PC-9 (cell line): ENCODE measurements around the gene ABI3BP.

Experiments used
- EZH2 ChIP-seq: fragments of 200-600 bp; sonication (generic); IDR thresholded peaks from 2 replicates; pipeline ENCODE4 v1.8.0; 2017; ENCODE audit warnings: antibody characterized with exemption, low read depth
- TF ChIP-seq, protein P1 (sequence below): fragments of 200-600 bp; sonication (generic); conservative IDR thresholded peaks from 2 replicates; pipeline ENCODE4 v1.6.1; 2017; ENCODE audit warnings: mixed run types, antibody characterized with exemption, mild to moderate bottlenecking, moderate library complexity

DNA sequence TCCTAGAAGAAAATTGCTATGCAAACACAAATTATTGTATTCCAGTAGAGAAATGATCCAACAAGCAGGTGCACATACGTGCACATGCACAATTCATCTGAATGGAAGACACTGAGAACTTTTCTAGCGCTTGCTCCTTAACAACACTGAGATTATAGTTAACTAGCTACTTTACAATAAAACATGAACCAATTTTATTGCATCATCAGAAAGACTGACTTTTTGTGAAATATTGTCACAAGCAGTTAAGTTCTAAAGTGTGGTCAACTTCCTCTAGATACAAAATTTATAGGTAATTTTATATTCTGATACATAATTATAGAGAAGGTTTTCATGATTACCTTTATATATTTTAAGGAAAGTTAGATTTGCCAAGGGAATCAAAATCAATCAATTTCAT, 135.4 kb downstream of the ABI3BP start:
- TF ChIP-seq, protein P1, sequence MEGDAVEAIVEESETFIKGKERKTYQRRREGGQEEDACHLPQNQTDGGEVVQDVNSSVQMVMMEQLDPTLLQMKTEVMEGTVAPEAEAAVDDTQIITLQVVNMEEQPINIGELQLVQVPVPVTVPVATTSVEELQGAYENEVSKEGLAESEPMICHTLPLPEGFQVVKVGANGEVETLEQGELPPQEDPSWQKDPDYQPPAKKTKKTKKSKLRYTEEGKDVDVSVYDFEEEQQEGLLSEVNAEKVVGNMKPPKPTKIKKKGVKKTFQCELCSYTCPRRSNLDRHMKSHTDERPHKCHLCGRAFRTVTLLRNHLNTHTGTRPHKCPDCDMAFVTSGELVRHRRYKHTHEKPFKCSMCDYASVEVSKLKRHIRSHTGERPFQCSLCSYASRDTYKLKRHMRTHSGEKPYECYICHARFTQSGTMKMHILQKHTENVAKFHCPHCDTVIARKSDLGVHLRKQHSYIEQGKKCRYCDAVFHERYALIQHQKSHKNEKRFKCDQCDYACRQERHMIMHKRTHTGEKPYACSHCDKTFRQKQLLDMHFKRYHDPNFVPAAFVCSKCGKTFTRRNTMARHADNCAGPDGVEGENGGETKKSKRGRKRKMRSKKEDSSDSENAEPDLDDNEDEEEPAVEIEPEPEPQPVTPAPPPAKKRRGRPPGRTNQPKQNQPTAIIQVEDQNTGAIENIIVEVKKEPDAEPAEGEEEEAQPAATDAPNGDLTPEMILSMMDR = no peak
- no peak for TF ChIP-seq EZH2
